Measurements from ENCODE around the gene PSD. TPM values are rescaled to one million over a fixed set of nuclear protein-coding genes. Genes with fewer than 3 reads are reported as not detected.

Gene PSD
- total RNA-seq, 1 donor from 2014 or later: 88.5 TPM

GRCh38 chr10:102413806-102414561 is 4.6 kb downstream of the PSD start:
- TF ChIP-seq, protein P1, sequence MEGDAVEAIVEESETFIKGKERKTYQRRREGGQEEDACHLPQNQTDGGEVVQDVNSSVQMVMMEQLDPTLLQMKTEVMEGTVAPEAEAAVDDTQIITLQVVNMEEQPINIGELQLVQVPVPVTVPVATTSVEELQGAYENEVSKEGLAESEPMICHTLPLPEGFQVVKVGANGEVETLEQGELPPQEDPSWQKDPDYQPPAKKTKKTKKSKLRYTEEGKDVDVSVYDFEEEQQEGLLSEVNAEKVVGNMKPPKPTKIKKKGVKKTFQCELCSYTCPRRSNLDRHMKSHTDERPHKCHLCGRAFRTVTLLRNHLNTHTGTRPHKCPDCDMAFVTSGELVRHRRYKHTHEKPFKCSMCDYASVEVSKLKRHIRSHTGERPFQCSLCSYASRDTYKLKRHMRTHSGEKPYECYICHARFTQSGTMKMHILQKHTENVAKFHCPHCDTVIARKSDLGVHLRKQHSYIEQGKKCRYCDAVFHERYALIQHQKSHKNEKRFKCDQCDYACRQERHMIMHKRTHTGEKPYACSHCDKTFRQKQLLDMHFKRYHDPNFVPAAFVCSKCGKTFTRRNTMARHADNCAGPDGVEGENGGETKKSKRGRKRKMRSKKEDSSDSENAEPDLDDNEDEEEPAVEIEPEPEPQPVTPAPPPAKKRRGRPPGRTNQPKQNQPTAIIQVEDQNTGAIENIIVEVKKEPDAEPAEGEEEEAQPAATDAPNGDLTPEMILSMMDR (IDR thresholded peaks at IDR 0.05; ENCODE audit: partially characterized antibody, unreplicated experiment): no peak
- peak overlapping the region; percentile 99 for H3K27ac Mint-ChIP-seq (ENCODE audit: unreplicated experiment)
- H3K4me3 Mint-ChIP-seq (ENCODE audit: unreplicated experiment): no peak overlapping the region
- peaks cover 52% of the 10 kb centered on the region for H3K4me1 Mint-ChIP-seq (ENCODE audit: low read depth, unreplicated experiment)
- DNase-seq: no peak
- H3K9me3 Mint-ChIP-seq (ENCODE audit: unreplicated experiment): peaks cover 22% of the 10 kb centered on the region
- no peaks in the 10 kb centered on the region for H3K36me3 Mint-ChIP-seq (ENCODE audit: unreplicated experiment)
- peaks cover 19% of the 10 kb centered on the region for H3K27me3 Mint-ChIP-seq (ENCODE audit: unreplicated experiment)

DNA sequence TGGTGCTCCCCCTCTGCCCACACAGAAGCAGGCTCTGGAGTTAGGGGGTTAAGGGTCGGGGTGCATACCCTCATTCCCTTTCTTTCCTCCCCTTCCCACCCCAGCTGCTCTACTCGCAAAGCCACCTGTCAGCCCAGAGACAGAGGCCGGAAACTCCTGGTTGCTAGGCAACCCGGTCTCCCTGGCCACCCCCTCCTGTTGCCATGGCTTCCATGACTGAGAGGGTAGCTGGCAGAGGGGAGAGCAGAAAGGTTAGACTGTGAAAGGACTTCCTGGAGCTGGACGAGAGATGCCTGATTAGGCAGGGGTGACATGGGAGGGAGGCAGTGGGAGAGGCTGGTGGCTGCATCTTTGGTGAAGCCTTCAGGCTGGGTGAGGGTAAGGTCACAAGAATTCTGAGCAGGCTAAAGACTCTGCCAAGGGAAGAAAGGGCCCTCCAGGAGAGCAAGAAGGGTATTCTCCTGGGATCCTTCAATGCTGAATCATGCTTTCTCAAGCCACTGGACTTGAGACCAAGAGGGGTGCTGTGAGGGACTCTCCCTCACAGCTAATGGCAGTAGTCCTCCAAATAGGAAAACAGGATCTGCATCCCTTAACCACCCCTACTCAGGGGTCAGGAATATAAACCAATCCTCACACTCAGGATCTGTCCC is 5.4 kb downstream of the PSD start:
- H3K4me1 Mint-ChIP-seq (ENCODE audit: low read depth, unreplicated experiment): peaks cover 54% of the 10 kb centered on the region
- peak overlapping the region; percentile 99 for H3K27ac Mint-ChIP-seq (ENCODE audit: unreplicated experiment)
- peaks cover 22% of the 10 kb centered on the region for H3K9me3 Mint-ChIP-seq (ENCODE audit: unreplicated experiment)
- H3K4me3 Mint-ChIP-seq (ENCODE audit: unreplicated experiment): peak overlapping the region; percentile 85
- peak; percentile 77 for DNase-seq
- TF ChIP-seq, protein P1 (IDR thresholded peaks at IDR 0.05; ENCODE audit: partially characterized antibody, unreplicated experiment): no peak
- H3K36me3 Mint-ChIP-seq (ENCODE audit: unreplicated experiment): no peaks in the 10 kb centered on the region
- H3K27me3 Mint-ChIP-seq (ENCODE audit: unreplicated experiment): peaks cover 20% of the 10 kb centered on the region

DNA sequence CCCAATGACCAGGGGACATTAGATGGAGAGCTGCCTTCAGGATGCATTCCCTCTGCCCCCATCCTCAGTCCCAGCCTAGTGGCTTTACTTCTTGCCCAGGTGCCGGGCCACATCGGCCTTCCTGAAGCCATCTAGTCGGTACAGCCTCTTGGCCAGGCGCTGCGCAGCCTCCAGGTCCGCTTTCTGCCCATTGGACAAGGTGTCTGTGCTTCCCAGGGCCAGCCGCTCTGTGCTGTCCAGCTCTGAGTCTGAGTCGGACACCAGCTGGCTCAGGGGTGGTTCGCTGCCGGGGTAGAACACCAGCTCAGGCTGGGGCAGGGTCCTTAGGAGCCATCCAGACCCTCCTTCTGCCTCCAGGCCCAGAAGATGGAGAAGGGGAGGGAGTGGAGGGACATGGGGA is 6.3 kb downstream of the PSD start:
- H3K27ac Mint-ChIP-seq (ENCODE audit: unreplicated experiment): peak overlapping the region; percentile 99
- no peaks in the 10 kb centered on the region for H3K36me3 Mint-ChIP-seq (ENCODE audit: unreplicated experiment)
- peaks cover 21% of the 10 kb centered on the region for H3K27me3 Mint-ChIP-seq (ENCODE audit: unreplicated experiment)
- H3K4me1 Mint-ChIP-seq (ENCODE audit: low read depth, unreplicated experiment): peaks cover 53% of the 10 kb centered on the region
- TF ChIP-seq, protein P1 (IDR thresholded peaks at IDR 0.05; ENCODE audit: partially characterized antibody, unreplicated experiment): no peak
- peaks cover 19% of the 10 kb centered on the region for H3K9me3 Mint-ChIP-seq (ENCODE audit: unreplicated experiment)
- DNase-seq: no peak
- H3K4me3 Mint-ChIP-seq (ENCODE audit: unreplicated experiment): peak overlapping the region; percentile 89

DNA sequence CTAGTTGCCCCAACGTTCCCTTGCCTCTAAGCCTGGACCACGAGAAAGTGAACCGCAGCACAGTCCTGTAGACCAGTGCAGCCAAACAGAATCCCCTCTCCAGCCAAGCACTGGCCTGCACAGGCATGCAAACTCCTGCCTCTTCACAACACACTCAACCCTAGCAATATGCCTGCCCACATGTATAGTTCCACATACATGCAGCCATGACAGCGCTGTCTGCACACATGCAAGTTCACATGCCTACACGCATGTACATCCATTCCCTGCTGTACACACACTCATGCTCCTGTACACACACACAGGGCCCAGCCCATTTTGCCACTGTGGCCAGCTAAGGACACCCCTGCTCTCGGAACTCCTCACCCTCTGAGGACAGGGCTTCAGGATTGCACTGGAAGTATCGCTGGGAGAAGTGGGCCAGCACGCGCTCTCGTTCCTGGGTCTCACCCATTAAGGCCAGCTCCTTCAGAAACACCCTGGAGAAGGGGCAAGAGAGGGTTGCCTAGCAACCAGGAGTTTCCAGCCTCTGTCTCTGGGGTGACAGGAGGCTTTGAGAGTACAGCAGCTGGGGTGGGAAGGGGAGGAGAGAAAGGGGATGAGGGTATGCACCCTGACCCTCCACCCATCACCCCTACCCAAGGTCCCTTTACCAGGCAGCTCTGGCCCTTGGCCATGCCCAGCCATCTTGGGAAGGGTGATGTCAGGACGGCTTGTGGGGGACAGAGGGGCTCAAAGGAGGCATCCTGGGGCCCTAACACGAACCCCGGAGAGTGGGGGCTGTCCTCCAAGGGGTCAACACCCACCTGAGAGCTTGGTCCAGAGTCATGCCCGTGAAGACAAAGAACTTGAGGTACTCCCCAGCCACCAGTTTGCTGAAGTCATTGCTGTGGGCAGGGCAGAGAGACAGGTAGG is 7.0 kb downstream of the PSD start:
- peaks cover 52% of the 10 kb centered on the region for H3K4me1 Mint-ChIP-seq (ENCODE audit: low read depth, unreplicated experiment)

More for the DNA sequence above, 7.0 kb downstream of the PSD start:
- TF ChIP-seq, protein P1 (IDR thresholded peaks at IDR 0.05; ENCODE audit: partially characterized antibody, unreplicated experiment): no peak
- peaks cover 16% of the 10 kb centered on the region for H3K9me3 Mint-ChIP-seq (ENCODE audit: unreplicated experiment)
- DNase-seq: no peak
- H3K36me3 Mint-ChIP-seq (ENCODE audit: unreplicated experiment): no peaks in the 10 kb centered on the region
- peaks cover 21% of the 10 kb centered on the region for H3K27me3 Mint-ChIP-seq (ENCODE audit: unreplicated experiment)
- H3K4me3 Mint-ChIP-seq (ENCODE audit: unreplicated experiment): peak overlapping the region; percentile 89
- H3K27ac Mint-ChIP-seq (ENCODE audit: unreplicated experiment): peak overlapping the region; percentile 99
